Activated CD4-positive, alpha-beta T cell treated with anti-CD3 and anti-CD28 coated beads, Interleukin-10, Interleukin-2, amounts not matched to agents 100 ng/mL and 50 ng/mL, durations not matched to agents 16 hours and 8 hours (primary cell): ENCODE results near the gene ATP23.

Experiments
- DNase-seq: peaks from one replicate; pipeline ENCODE4 v3.0.0-alpha.2; 2020

ATP23 gene

GRCh38 chr12:57983858-57984505 lies 42.6 kb downstream of the ATP23 start:
- no peak for DNase-seq

GRCh38 chr12:57984629-57985151 lies 43.3 kb downstream of the ATP23 start:
- no peak for DNase-seq

GRCh38 chr12:57985685-57986084 lies 44.3 kb downstream of the ATP23 start:
- DNase-seq: no peak

GRCh38 chr12:57989838-57990237 lies 48.5 kb downstream of the ATP23 start:
- no peak for DNase-seq

GRCh38 chr12:57990241-57990883 lies 49.0 kb downstream of the ATP23 start:
- DNase-seq: no peak

GRCh38 chr12:57992001-57992400 lies 50.6 kb downstream of the ATP23 start:
- no peak for DNase-seq

- DNase-seq: no peak
Measured at GRCh38 chr12:57993030-57993429, 51.7 kb downstream of the ATP23 start.

GRCh38 chr12:57993834-57994233 lies 52.5 kb downstream of the ATP23 start:
- no peak for DNase-seq

GRCh38 chr12:57996520-57996919 lies 55.2 kb downstream of the ATP23 start:
- no peak for DNase-seq

GRCh38 chr12:57998251-57998650 lies 56.9 kb downstream of the ATP23 start:
- no peak for DNase-seq

- no peak for DNase-seq
Measured at GRCh38 chr12:58000499-58000898, 59.1 kb downstream of the ATP23 start.

- peak; percentile 2 for DNase-seq
Measured at GRCh38 chr12:58007875-58008274, 66.5 kb downstream of the ATP23 start.

GRCh38 chr12:58008634-58009033 lies 67.3 kb downstream of the ATP23 start:
- no peak for DNase-seq
